ENCODE measurements around the gene BATF3.

GRCh38 chr1:212638492-212639151, 61.0 kb downstream of the BATF3 start:
- TF ChIP-seq POLR2A (IDR thresholded peaks at IDR 0.05) = no peak
- TF ChIP-seq CTCF (IDR thresholded peaks at IDR 0.05) = no peak
